Measurements from ENCODE around the gene GOPC. TPM values are rescaled to one million over a fixed set of nuclear protein-coding genes. Genes with fewer than 3 reads are reported as not detected.
"Not testable (repeated sequence)": the region's sequence is repeated elsewhere in the genome, so short reads cannot be mapped to it uniquely, and the experiment has no call there.

Gene GOPC
- 24.7 TPM for polyA plus RNA-seq (2013, experiment 1 of 4)
- polyA plus RNA-seq (2013, experiment 2 of 4), result 26.4 TPM
- polyA plus RNA-seq (2013, experiment 3 of 4), result 20.6 TPM
- polyA plus RNA-seq (2013, experiment 4 of 4), result 23.8 TPM

- Histone ChIP-seq H3K27me3 (ENCODE audit: control insufficient read depth, insufficient read depth, low read length, poor library complexity, severe bottlenecking) (no peaks in the 10 kb centered on the region), H3K4me3 (ENCODE audit: insufficient read depth, low read depth, low read length) (peak within 1 kb of the TSS; percentile 86), H3K4me1 (ENCODE audit: control insufficient read depth, insufficient read depth, low read length) (no peaks in the 10 kb centered on the region), H3K27ac (ENCODE audit: insufficient read depth, low read depth, low read length, poor library complexity, severe bottlenecking) (peak within 1 kb of the TSS; percentile 69), H3K9me3 (ENCODE audit: control insufficient read depth, low read length) (peaks cover 3% of the 10 kb centered on the region), H3K36me3 (ENCODE audit: control insufficient read depth, insufficient read depth, low read length) (peaks cover 6% of the 10 kb centered on the region)
- WGBS, 2 experiments, result 5 to 6% methylated on average over 60 of the region's 60 CpGs
Measured at GRCh38 chr6:117602151-117602898, at the start of gene GOPC. Gene GOPC (minus strand): TSS chr6:117602511. CDS start chr6:117602288, 223 bp downstream.

GRCh38 chr6:117651984-117652383 lies 49.7 kb upstream of the GOPC start:
- not testable (repeated sequence) for H3K36me3 ChIP-seq (ENCODE audit: control insufficient read depth, insufficient read depth, low read length); H3K4me3 ChIP-seq (ENCODE audit: insufficient read depth, low read depth, low read length); H3K4me1 ChIP-seq (ENCODE audit: control insufficient read depth, insufficient read depth, low read length); H3K27me3 ChIP-seq (ENCODE audit: control insufficient read depth, insufficient read depth, low read length, poor library complexity, severe bottlenecking); H3K9me3 ChIP-seq (ENCODE audit: control insufficient read depth, low read length); H3K27ac ChIP-seq (ENCODE audit: insufficient read depth, low read depth, low read length, poor library complexity, severe bottlenecking)
- 93 to 94% methylated on average over 3 of the region's 3 CpGs for WGBS, 2 experiments

- no peaks in the 10 kb centered on the region for H3K36me3 ChIP-seq (ENCODE audit: control insufficient read depth, insufficient read depth, low read length)
- no peaks in the 10 kb centered on the region for H3K9me3 ChIP-seq (ENCODE audit: control insufficient read depth, low read length)
- no peaks in the 10 kb centered on the region for H3K27me3 ChIP-seq (ENCODE audit: control insufficient read depth, insufficient read depth, low read length, poor library complexity, severe bottlenecking)
- WGBS, 2 experiments, result 92 to 93% methylated on average over 2 of the region's 2 CpGs
- no peak overlapping the region for H3K27ac ChIP-seq (ENCODE audit: insufficient read depth, low read depth, low read length, poor library complexity, severe bottlenecking)
- no peak overlapping the region for H3K4me3 ChIP-seq (ENCODE audit: insufficient read depth, low read depth, low read length)
- no peaks in the 10 kb centered on the region for H3K4me1 ChIP-seq (ENCODE audit: control insufficient read depth, insufficient read depth, low read length)
Measured at GRCh38 chr6:117642976-117643375, 40.7 kb upstream of the GOPC start.

- 93 to 100% methylated on average over 1 of the region's 1 CpG for WGBS, 2 experiments
- Histone ChIP-seq H3K9me3 (ENCODE audit: control insufficient read depth, low read length) (no peaks in the 10 kb centered on the region), H3K27me3 (ENCODE audit: control insufficient read depth, insufficient read depth, low read length, poor library complexity, severe bottlenecking) (no peaks in the 10 kb centered on the region), H3K4me3 (ENCODE audit: insufficient read depth, low read depth, low read length) (no peak overlapping the region), H3K4me1 (ENCODE audit: control insufficient read depth, insufficient read depth, low read length) (no peaks in the 10 kb centered on the region), H3K27ac (ENCODE audit: insufficient read depth, low read depth, low read length, poor library complexity, severe bottlenecking) (no peak overlapping the region), H3K36me3 (ENCODE audit: control insufficient read depth, insufficient read depth, low read length) (no peaks in the 10 kb centered on the region)
Measured at GRCh38 chr6:117637770-117638169, 35.5 kb upstream of the GOPC start.

- 88 to 100% methylated on average over 1 of the region's 1 CpG for WGBS, 2 experiments
- Histone ChIP-seq H3K27me3 (ENCODE audit: control insufficient read depth, insufficient read depth, low read length, poor library complexity, severe bottlenecking) (no peaks in the 10 kb centered on the region), H3K27ac (ENCODE audit: insufficient read depth, low read depth, low read length, poor library complexity, severe bottlenecking) (no peak overlapping the region), H3K9me3 (ENCODE audit: control insufficient read depth, low read length) (peaks cover 3% of the 10 kb centered on the region), H3K4me3 (ENCODE audit: insufficient read depth, low read depth, low read length) (no peak overlapping the region), H3K36me3 (ENCODE audit: control insufficient read depth, insufficient read depth, low read length) (no peaks in the 10 kb centered on the region), H3K4me1 (ENCODE audit: control insufficient read depth, insufficient read depth, low read length) (no peaks in the 10 kb centered on the region)
Measured at GRCh38 chr6:117629119-117629660, 26.9 kb upstream of the GOPC start.

- H3K36me3 ChIP-seq (ENCODE audit: control insufficient read depth, insufficient read depth, low read length), result no peaks in the 10 kb centered on the region
- H3K27ac ChIP-seq (ENCODE audit: insufficient read depth, low read depth, low read length, poor library complexity, severe bottlenecking), result no peak overlapping the region
- H3K27me3 ChIP-seq (ENCODE audit: control insufficient read depth, insufficient read depth, low read length, poor library complexity, severe bottlenecking), result no peaks in the 10 kb centered on the region
- H3K9me3 ChIP-seq (ENCODE audit: control insufficient read depth, low read length), result peaks cover 10% of the 10 kb centered on the region
- H3K4me3 ChIP-seq (ENCODE audit: insufficient read depth, low read depth, low read length), result no peak overlapping the region
- no peaks in the 10 kb centered on the region for H3K4me1 ChIP-seq (ENCODE audit: control insufficient read depth, insufficient read depth, low read length)
Measured at GRCh38 chr6:117627533-117627932, 25.2 kb upstream of the GOPC start.

- Histone ChIP-seq H3K36me3 (ENCODE audit: control insufficient read depth, insufficient read depth, low read length) (no peaks in the 10 kb centered on the region), H3K27ac (ENCODE audit: insufficient read depth, low read depth, low read length, poor library complexity, severe bottlenecking) (no peak overlapping the region), H3K4me3 (ENCODE audit: insufficient read depth, low read depth, low read length) (no peak overlapping the region), H3K27me3 (ENCODE audit: control insufficient read depth, insufficient read depth, low read length, poor library complexity, severe bottlenecking) (no peaks in the 10 kb centered on the region), H3K9me3 (ENCODE audit: control insufficient read depth, low read length) (peaks cover 10% of the 10 kb centered on the region), H3K4me1 (ENCODE audit: control insufficient read depth, insufficient read depth, low read length) (no peaks in the 10 kb centered on the region)
- 60 to 100% methylated on average over 1 of the region's 1 CpG for WGBS, 2 experiments
Measured at GRCh38 chr6:117624869-117625481, 22.7 kb upstream of the GOPC start.

- WGBS, 2 experiments, result 88 to 94% methylated on average over 1 of the region's 1 CpG
- Histone ChIP-seq H3K27ac (ENCODE audit: insufficient read depth, low read depth, low read length, poor library complexity, severe bottlenecking) (no peak overlapping the region), H3K9me3 (ENCODE audit: control insufficient read depth, low read length) (peaks cover 7% of the 10 kb centered on the region), H3K4me3 (ENCODE audit: insufficient read depth, low read depth, low read length) (no peak overlapping the region), H3K27me3 (ENCODE audit: control insufficient read depth, insufficient read depth, low read length, poor library complexity, severe bottlenecking) (no peaks in the 10 kb centered on the region), H3K36me3 (ENCODE audit: control insufficient read depth, insufficient read depth, low read length) (no peaks in the 10 kb centered on the region), H3K4me1 (ENCODE audit: control insufficient read depth, insufficient read depth, low read length) (no peaks in the 10 kb centered on the region)
Measured at GRCh38 chr6:117619178-117619577, 16.9 kb upstream of the GOPC start.

- Histone ChIP-seq H3K36me3 (ENCODE audit: control insufficient read depth, insufficient read depth, low read length) (no peaks in the 10 kb centered on the region), H3K27me3 (ENCODE audit: control insufficient read depth, insufficient read depth, low read length, poor library complexity, severe bottlenecking) (no peaks in the 10 kb centered on the region), H3K27ac (ENCODE audit: insufficient read depth, low read depth, low read length, poor library complexity, severe bottlenecking) (no peak overlapping the region), H3K4me1 (ENCODE audit: control insufficient read depth, insufficient read depth, low read length) (no peaks in the 10 kb centered on the region), H3K9me3 (ENCODE audit: control insufficient read depth, low read length) (no peaks in the 10 kb centered on the region), H3K4me3 (ENCODE audit: insufficient read depth, low read depth, low read length) (no peak overlapping the region)
- 83 to 86% methylated on average over 8 to 9 of the region's 9 CpGs for WGBS, 2 experiments
Measured at GRCh38 chr6:117617210-117618035, 15.1 kb upstream of the GOPC start.

Measured in ectodermal cell (in vitro differentiated cells).